ENCODE data around the gene ONECUT1.

DNA sequence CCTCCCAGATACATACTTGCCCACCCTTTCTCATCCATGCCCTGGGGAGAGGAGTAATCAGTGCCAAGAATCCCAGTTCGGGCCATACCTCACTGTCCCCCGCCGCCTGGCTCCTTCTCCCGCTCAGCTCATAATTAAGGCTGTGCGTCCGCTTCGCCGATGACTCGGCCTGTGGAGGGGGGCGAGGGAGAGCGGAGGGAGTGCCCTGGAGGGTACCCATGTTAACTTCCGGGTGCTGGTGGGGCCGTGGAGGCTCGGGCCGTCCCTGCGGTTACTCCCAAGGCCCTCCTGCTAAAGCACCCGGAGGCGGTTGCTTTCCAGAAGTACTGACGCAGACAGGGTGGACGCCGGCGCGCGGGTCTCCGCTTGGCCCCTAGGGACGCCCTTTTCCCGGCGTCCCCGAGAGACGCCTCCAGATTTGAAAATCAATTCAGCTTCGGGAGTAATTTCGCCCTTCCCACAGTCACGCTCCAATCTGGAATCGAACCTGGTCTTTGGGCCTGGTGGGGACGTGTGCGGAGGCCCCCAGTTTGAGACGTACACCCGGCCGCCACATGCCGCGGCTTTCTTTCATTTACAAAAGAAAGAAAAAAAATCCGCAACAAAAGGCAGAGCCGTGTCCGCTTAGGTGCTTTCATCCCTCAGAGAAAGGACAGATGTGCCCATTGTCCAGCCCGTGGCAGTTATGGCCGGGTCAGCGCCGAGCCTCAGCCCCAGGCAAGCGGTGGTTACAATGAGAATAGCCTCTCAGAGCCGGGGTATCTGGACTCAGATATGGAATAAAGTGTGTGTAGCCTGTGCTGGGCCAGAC lies 1.0 kb upstream of the ONECUT1 start:
- TF ChIP-seq, protein P1, sequence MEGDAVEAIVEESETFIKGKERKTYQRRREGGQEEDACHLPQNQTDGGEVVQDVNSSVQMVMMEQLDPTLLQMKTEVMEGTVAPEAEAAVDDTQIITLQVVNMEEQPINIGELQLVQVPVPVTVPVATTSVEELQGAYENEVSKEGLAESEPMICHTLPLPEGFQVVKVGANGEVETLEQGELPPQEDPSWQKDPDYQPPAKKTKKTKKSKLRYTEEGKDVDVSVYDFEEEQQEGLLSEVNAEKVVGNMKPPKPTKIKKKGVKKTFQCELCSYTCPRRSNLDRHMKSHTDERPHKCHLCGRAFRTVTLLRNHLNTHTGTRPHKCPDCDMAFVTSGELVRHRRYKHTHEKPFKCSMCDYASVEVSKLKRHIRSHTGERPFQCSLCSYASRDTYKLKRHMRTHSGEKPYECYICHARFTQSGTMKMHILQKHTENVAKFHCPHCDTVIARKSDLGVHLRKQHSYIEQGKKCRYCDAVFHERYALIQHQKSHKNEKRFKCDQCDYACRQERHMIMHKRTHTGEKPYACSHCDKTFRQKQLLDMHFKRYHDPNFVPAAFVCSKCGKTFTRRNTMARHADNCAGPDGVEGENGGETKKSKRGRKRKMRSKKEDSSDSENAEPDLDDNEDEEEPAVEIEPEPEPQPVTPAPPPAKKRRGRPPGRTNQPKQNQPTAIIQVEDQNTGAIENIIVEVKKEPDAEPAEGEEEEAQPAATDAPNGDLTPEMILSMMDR (IDR thresholded peaks at IDR 0.05; ENCODE audit: extremely low read depth in 1 of 2, insufficient read depth in 1 of 2, low read depth in 1 of 2, low read length in 2 of 2), result peak; percentile 4 to 31
- TF ChIP-seq POLR2A (IDR thresholded peaks at IDR 0.05; ENCODE audit: low read depth, low read length) (no peak), POLR2AphosphoS5 (IDR thresholded peaks at IDR 0.05; ENCODE audit: insufficient read depth, low read depth, low read length) (no peak)

Measured in endothelial cell of umbilical vein (primary cell).